BE2C (cell line): ENCODE results near the gene FAM43A.

ENCODE experiments used
- DNase-seq: peaks from one replicate; pipeline ENCODE4 v3.0.0-alpha.2; 2020
- H3K27me3 ChIP-seq: fragments of 250-450 bp; sonication (Bioruptor Pico); 2 replicates; pipeline ENCODE4 v1.5.1; 2020; ENCODE audit warnings: mild to moderate bottlenecking
- H3K36me3 ChIP-seq: fragments of 250-450 bp; sonication (Bioruptor Pico); 2 replicates; pipeline ENCODE4 v1.5.1; 2020; ENCODE audit warnings: mild to moderate bottlenecking
- H3K4me1 ChIP-seq: fragments of 250-450 bp; sonication (Bioruptor Pico); 2 replicates; pipeline ENCODE4 v1.5.1; 2020
- H3K4me3 ChIP-seq: 2 replicates; pipeline ENCODE4 v1.5.1; 2011; ENCODE audit warnings: low read depth, low read length
- H3K9me3 ChIP-seq: fragments of 250-450 bp; sonication (Bioruptor Pico); 2 replicates; pipeline ENCODE4 v1.5.1; 2020
- CTCF ChIP-seq: IDR thresholded peaks from 2 replicates; pipeline ENCODE4 v1.5.1; 2012; ENCODE audit warnings: mild to moderate bottlenecking, low read depth, low read length

Gene FAM43A

GRCh38 chr3:194707147-194707540, 21.5 kb downstream of the FAM43A start:
- TF ChIP-seq CTCF = no peak
- Histone ChIP-seq H3K27me3 (no peaks in the 10 kb centered on the region), H3K9me3 (no peaks in the 10 kb centered on the region; the same call in 1 of the 2 replicates), H3K36me3 (no peaks in the 10 kb centered on the region), H3K4me3 (no peak overlapping the region), H3K4me1 (no peaks in the 10 kb centered on the region)
- DNase-seq = no peak

GRCh38 chr3:194711286-194711685, 25.6 kb downstream of the FAM43A start:
- H3K9me3 ChIP-seq = no peaks in the 10 kb centered on the region; the same call in 1 of the 2 replicates
- DNase-seq = no peak

GRCh38 chr3:194711913-194712312, 26.2 kb downstream of the FAM43A start:
- DNase-seq = no peak
- Histone ChIP-seq H3K4me1 (no peaks in the 10 kb centered on the region), H3K9me3 (no peaks in the 10 kb centered on the region; the same call in 1 of the 2 replicates), H3K36me3 (no peaks in the 10 kb centered on the region), H3K4me3 (no peak overlapping the region), H3K27me3 (no peaks in the 10 kb centered on the region)
- no peak for TF ChIP-seq CTCF

More at GRCh38 chr3:194711286-194711685, 25.6 kb downstream of the FAM43A start:
- no peak for TF ChIP-seq CTCF
- H3K36me3 ChIP-seq = no peaks in the 10 kb centered on the region
- no peaks in the 10 kb centered on the region for H3K27me3 ChIP-seq
- H3K4me3 ChIP-seq = no peak overlapping the region
- H3K4me1 ChIP-seq = no peaks in the 10 kb centered on the region

GRCh38 chr3:194713299-194714136, 27.8 kb downstream of the FAM43A start:
- Histone ChIP-seq H3K27me3 (no peaks in the 10 kb centered on the region), H3K36me3 (no peaks in the 10 kb centered on the region), H3K4me3 (no peak overlapping the region), H3K9me3 (no peaks in the 10 kb centered on the region; the same call in 1 of the 2 replicates), H3K4me1 (no peaks in the 10 kb centered on the region)
- no peak for DNase-seq
- no peak for TF ChIP-seq CTCF

GRCh38 chr3:194714137-194714455, 28.4 kb downstream of the FAM43A start:
- TF ChIP-seq CTCF = no peak
- Histone ChIP-seq H3K4me3 (no peak overlapping the region), H3K9me3 (no peaks in the 10 kb centered on the region; the same call in 1 of the 2 replicates), H3K4me1 (no peaks in the 10 kb centered on the region), H3K36me3 (no peaks in the 10 kb centered on the region), H3K27me3 (no peaks in the 10 kb centered on the region)
- no peak for DNase-seq

GRCh38 chr3:194714564-194714963, 28.9 kb downstream of the FAM43A start:
- no peak for DNase-seq
- Histone ChIP-seq H3K9me3 (no peaks in the 10 kb centered on the region; the same call in 1 of the 2 replicates), H3K4me3 (no peak overlapping the region), H3K4me1 (no peaks in the 10 kb centered on the region), H3K36me3 (no peaks in the 10 kb centered on the region), H3K27me3 (no peaks in the 10 kb centered on the region)
- no peak for TF ChIP-seq CTCF
